Skeletal muscle tissue (tissue), 4 donors: ENCODE measurements around the gene CASR. TPM values are rescaled to one million over a fixed set of nuclear protein-coding genes. Genes with fewer than 3 reads are reported as not detected.

Source experiments
- H3K27ac ChIP-seq: one replicate; pipeline ENCODE4 v1.7.0; 2013; ENCODE audit warnings: mild to moderate bottlenecking, low read depth, low read length, inconsistent platforms
- H3K27me3 ChIP-seq, 3 donors: one replicate each; pipeline ENCODE4 v1.7.0; 2013; ENCODE audit warnings: low read length in 3 of 3; ENCODE audit not compliant: control insufficient read depth in 3 of 3, insufficient read depth in 3 of 3
- H3K36me3 ChIP-seq, 3 donors: one replicate each; pipeline ENCODE4 v1.7.0; 2013; ENCODE audit warnings: low read length in 3 of 3; ENCODE audit not compliant: control insufficient read depth in 3 of 3, insufficient read depth in 3 of 3
- H3K4me1 ChIP-seq, 3 donors: one replicate each; pipeline ENCODE4 v1.7.0; 2013; ENCODE audit warnings: low read length in 3 of 3, mild to moderate bottlenecking in 3 of 3; ENCODE audit not compliant: control insufficient read depth in 3 of 3, insufficient read depth in 3 of 3
- H3K4me3 ChIP-seq, 3 donors: one replicate each; pipeline ENCODE4 v1.7.0; 2013; ENCODE audit warnings: low read length in 3 of 3
- H3K9ac ChIP-seq, 3 donors: one replicate each; pipeline ENCODE4 v1.7.0; 2013; ENCODE audit warnings: low read length in 3 of 3, mild to moderate bottlenecking in 3 of 3, moderate library complexity in 2 of 3, low read depth in 1 of 3
- H3K9me3 ChIP-seq, 3 donors: one replicate each; pipeline ENCODE4 v1.7.0; 2013; ENCODE audit warnings: low read length in 3 of 3; ENCODE audit not compliant: control insufficient read depth in 3 of 3
- total RNA-seq: library from RNA; depleted of rRNA; stranded (reverse); fragments of >200 nt; gene quantifications from one replicate; pipeline ENCODE4 v1.2.3, GENCODE V29; 2014
- donor health status: Osteomylitis.

The CASR gene
- total RNA-seq, 1 donor from 2014 or later = not detected

DNA sequence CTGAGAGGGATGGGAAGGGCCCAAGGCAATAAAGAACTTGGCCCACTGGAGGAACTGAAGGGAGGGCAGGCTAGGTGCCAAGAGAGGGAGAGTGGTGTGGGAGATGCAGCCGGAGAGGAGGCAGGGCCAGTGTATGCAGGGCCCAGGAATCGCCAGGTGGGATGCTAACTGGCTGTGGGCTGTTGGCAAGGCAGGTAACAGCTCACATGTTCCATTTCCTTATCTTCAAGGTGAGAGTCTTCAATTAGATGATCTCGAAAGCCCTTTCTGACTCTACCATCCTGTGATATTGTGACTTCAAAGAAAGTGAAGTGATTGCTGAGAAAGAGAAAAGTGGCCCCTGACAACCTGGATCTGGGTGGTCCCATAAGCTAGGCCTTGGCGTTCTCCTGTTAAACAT lies 49.0 kb downstream of the CASR start:
- no peaks in the 10 kb centered on the region for H3K36me3 ChIP-seq

DNA sequence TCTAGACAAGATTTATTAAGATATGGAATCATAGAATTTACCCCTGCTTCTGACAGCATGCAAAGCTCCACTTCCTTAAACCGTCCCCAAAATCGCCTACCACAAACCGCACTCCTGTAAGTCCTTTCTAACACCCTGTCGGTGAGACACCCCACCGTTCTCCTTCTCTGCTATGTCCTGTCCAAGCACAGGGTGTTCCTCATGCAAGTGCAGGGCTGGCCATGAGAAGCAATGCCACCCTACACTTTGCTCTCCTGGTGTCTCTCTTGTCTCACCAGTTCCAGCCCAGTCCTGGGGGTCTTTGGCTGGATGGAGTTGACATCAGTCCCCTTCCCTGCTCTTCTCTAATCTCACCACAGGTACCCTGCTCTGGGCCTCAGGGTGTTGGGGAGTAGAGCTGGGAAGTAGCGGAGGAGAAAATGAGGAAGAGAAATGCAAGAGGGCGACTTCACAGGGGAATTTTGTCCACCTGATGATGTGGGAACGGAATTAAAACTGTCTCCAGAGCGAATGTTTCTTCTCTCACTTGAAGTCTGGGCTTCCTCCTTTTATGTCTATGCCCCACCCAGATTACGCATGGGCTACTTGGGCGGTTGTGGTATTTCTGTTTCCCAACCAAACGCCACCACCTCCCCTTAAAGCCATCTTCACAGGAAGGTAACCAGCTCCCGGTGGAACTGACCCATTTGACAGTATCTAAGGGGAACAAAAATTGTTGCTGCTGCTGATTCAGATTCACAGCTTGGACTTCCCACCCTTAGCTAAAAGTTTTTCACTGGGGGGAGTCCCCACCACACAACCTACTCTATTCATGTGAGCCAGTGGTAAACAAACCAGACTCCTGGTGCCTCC lies 49.9 kb downstream of the CASR start:
- Histone ChIP-seq H3K4me1 (no peaks in the 10 kb centered on the region), H3K27ac (no peak overlapping the region), H3K36me3 (no peaks in the 10 kb centered on the region), H3K4me3 (no peak overlapping the region), H3K9ac (no peak overlapping the region), H3K9me3 (no peaks in the 10 kb centered on the region), H3K27me3 (peaks cover 0 to 8% (median 0%) of the 10 kb centered on the region in 3 donors)

More for the DNA sequence above, 49.0 kb downstream of the CASR start:
- Histone ChIP-seq H3K27me3 (peaks cover 0 to 8% (median 0%) of the 10 kb centered on the region in 3 donors), H3K9ac (no peak overlapping the region), H3K4me1 (no peaks in the 10 kb centered on the region), H3K27ac (no peak overlapping the region), H3K9me3 (no peaks in the 10 kb centered on the region), H3K4me3 (no peak overlapping the region)

DNA sequence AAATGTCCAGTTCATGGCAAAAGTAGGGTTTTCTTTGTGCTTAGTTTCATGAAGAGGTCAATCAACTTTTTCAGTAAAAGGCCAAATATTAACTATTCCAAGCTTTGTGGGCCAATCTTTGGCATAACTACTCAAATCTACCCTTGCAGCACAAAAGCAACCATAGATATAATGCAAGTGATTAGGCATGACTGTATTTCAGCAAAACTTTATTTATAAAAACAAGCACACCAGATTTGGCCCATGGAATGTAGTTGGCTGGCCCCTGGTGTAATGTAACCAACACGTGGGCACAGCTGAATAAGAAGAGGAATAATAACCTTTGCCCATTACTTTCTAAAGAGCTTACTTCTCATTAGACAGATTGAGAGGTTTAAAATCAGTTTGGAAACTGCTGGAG lies 50.6 kb downstream of the CASR start:
- Histone ChIP-seq H3K27me3 (peaks cover 0 to 10% (median 2%) of the 10 kb centered on the region in 3 donors), H3K36me3 (no peaks in the 10 kb centered on the region), H3K4me1 (no peaks in the 10 kb centered on the region), H3K27ac (no peak overlapping the region), H3K9me3 (no peaks in the 10 kb centered on the region), H3K4me3 (no peak overlapping the region), H3K9ac (no peak overlapping the region)

DNA sequence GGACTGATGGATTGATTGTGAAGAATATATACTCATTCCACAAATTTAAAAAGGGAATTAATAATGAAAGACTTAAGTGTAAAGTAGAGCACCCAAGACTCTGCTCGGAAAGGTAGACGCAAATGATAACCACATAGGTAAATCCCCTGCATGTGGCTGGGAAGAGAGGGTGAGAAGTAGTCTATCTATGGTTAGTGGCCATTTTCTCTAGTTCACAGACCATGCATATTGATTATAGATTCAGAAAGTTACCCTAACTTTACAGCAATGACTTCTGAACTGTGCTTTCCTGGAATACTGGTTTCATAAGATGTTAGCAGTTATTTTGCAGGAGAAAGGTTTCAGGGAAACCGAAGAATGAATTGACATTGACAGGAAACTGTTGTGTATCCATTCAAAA lies 51.7 kb downstream of the CASR start:
- Histone ChIP-seq H3K4me3 (no peak overlapping the region), H3K4me1 (no peaks in the 10 kb centered on the region), H3K9ac (no peak overlapping the region), H3K27ac (no peak overlapping the region), H3K9me3 (no peaks in the 10 kb centered on the region), H3K27me3 (peaks cover 0 to 8% (median 6%) of the 10 kb centered on the region in 3 donors), H3K36me3 (no peaks in the 10 kb centered on the region)

DNA sequence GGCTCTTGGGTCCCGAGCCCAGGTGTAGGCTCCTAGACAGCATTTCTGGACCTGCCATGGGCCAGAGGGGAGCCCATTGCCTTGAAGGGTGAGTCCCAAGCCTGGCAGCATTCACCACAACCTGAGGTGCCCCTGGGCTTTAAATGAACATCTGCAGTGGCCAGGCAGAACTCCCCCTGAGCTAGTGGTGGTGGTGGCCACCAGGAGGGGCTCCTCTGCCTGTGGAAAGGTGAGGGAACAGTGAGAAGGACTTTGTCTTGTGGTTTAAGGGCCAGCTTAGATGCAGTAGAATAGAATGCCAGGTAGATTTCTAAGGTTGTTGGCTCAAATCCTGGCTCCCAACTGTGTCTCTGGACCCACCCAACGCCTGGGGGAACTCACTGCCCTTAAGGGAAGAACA lies 55.6 kb downstream of the CASR start:
- H3K9ac ChIP-seq = no peak overlapping the region
- H3K27me3 ChIP-seq = peaks cover 0 to 6% (median 3%) of the 10 kb centered on the region in 3 donors
- no peak overlapping the region for H3K27ac ChIP-seq
- no peaks in the 10 kb centered on the region for H3K9me3 ChIP-seq
- no peaks in the 10 kb centered on the region for H3K4me1 ChIP-seq
- H3K4me3 ChIP-seq = no peak overlapping the region
- H3K36me3 ChIP-seq = no peaks in the 10 kb centered on the region

DNA sequence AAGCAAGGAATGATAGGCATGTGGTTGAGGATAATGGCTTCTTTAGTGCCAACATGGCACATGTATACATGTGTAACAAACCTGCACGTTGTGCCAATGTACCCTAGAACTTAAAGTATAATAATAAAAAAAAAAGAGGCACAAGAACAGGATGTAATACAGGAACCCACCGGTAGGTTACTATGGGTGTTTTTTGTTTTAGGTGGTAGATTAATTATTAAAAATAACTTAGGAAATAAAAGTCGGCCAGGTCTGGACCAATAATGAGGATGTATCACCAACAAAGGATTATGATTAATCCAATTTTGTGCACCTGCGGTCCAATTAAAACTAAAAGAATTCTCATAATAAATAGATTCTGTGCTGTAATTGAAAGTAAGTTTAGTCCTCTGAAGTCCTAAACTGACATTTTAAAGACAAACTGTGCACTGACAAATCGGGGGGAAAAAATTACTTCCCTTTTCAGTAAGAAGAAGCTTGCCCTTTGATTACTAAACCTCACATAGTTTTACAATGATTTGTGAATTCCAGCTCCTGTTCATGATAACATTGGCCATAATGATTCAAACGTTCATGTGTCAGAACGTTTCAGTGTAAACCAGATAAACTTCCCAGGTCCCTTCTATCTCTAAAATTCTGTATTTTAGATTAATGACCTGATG lies 62.2 kb downstream of the CASR start:
- Histone ChIP-seq H3K9me3 (no peaks in the 10 kb centered on the region), H3K9ac (no peak overlapping the region), H3K36me3 (no peaks in the 10 kb centered on the region), H3K4me3 (peak overlapping the region in 1 of 3 donors; percentile 49), H3K4me1 (peaks cover 0 to 2% (median 0%) of the 10 kb centered on the region in 3 donors), H3K27me3 (no peaks in the 10 kb centered on the region), H3K27ac (no peak overlapping the region)

DNA sequence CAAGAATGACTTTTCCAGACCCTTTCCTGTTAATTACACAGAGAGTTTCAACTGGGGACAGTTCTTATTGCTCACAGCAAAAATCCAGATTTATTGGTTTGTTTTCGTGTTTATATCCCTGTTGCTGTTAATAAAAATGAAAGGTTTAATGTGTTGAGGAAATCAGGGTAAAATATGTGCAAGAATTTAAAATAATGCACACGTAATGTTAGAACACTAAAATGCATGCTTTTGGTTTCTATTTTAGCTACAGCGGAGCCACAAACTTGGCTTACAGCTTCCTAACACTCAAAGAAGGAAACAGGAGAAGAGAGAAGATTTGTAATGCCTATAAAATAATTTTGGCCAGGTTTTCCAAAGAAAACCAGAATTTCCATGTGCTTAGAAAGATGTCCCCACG lies 62.7 kb downstream of the CASR start:
- H3K9me3 ChIP-seq = no peaks in the 10 kb centered on the region
- H3K36me3 ChIP-seq = no peaks in the 10 kb centered on the region
- H3K27ac ChIP-seq = no peak overlapping the region
- H3K9ac ChIP-seq = no peak overlapping the region
- peaks cover 0 to 2% (median 0%) of the 10 kb centered on the region in 3 donors for H3K4me1 ChIP-seq
- no peaks in the 10 kb centered on the region for H3K27me3 ChIP-seq
- peak overlapping the region in 1 of 3 donors; percentile 49 for H3K4me3 ChIP-seq

DNA sequence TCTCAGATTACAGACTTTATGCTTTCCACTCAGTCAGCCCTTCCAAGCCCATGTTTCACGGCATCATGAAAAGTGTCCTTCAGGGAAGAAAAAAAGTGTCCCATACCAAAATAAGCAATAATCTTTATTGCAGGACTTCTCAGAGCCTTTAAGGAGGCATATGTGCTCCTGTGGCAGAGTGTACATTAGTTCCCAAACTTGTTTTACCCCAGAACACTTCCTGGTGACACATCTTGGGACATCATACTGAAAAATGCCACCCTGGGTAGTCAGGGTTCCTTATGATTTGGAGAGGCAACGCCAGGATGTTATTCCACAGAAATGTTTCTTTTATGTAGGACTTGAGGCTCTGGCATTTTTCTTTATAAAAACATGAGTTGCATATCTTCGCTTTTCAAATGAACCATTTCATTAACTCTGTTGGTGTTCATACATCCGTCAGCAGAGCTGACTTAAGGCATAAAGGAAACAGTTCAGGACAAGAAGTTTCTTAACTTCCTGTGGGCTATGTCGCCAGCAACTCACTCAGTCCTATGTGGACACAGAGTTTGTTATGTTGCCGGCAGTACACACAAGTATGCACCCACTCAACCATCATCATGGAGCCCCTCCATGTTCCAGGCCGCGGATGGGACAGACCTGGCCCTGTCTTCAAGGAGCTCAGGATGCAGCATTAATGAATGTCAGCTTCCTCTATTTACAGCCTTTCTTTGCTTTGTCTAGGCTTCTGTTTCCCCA lies 63.8 kb downstream of the CASR start:
- no peaks in the 10 kb centered on the region for H3K27me3 ChIP-seq
- H3K9me3 ChIP-seq = no peaks in the 10 kb centered on the region
- H3K4me1 ChIP-seq = peaks cover 0 to 2% (median 0%) of the 10 kb centered on the region in 3 donors
- H3K9ac ChIP-seq = no peak overlapping the region
- no peak overlapping the region for H3K27ac ChIP-seq
- H3K36me3 ChIP-seq = no peaks in the 10 kb centered on the region
- no peak overlapping the region for H3K4me3 ChIP-seq

DNA sequence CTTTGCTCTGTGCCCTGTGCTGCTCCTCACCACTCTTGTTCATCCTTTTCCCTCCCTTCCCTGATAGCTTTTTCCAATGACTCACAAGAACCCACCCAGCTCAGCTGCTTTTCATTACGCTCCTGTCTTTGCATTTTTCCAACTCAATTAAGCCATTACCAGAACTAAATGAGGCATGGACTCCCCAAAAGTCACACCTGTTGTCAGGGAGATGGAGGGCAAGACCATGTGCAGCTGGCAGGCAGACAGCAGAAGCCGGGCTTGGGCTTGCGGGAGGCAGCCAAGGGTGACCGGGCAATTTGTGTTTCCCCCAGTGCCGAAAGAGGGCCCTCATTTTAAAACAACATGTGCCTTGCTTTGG lies 64.3 kb downstream of the CASR start:
- Histone ChIP-seq H3K27me3 (no peaks in the 10 kb centered on the region), H3K27ac (no peak overlapping the region), H3K36me3 (no peaks in the 10 kb centered on the region), H3K9me3 (no peaks in the 10 kb centered on the region), H3K4me3 (no peak overlapping the region), H3K4me1 (peaks cover 0 to 2% (median 0%) of the 10 kb centered on the region in 3 donors), H3K9ac (no peak overlapping the region)

DNA sequence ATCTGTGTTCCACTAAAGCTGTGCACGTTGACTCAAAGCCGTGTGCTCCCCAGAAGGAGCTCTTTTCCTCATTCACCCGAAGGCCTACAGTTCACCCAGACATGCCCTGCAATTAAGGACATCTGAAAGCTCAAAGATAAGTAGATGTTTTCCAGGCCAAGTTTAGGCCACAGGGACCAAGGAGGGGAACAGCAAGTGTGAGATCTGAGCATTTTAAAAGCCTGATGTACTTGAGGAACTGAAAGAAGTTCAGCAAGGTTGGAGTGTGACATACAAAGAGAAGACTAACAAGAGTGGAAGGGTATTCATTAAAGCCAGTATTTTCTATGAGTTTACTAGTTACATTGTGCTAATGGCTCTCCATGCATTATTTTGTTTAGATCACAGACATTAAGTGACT lies 68.0 kb downstream of the CASR start:
- H3K9ac ChIP-seq = no peak overlapping the region
- H3K36me3 ChIP-seq = no peaks in the 10 kb centered on the region

More for the DNA sequence above, 68.0 kb downstream of the CASR start:
- H3K27ac ChIP-seq = no peak overlapping the region
- H3K4me1 ChIP-seq = peaks cover 0 to 3% (median 2%) of the 10 kb centered on the region in 3 donors
- H3K27me3 ChIP-seq = no peaks in the 10 kb centered on the region
- no peak overlapping the region for H3K4me3 ChIP-seq
- no peaks in the 10 kb centered on the region for H3K9me3 ChIP-seq
